Endodermal cell (in vitro differentiated cells): Measurements from ENCODE around the gene PANX2. TPM values are rescaled to one million over a fixed set of nuclear protein-coding genes. Genes with fewer than 3 reads are reported as not detected.

Source experiments
- DNase-seq: peaks from one replicate; pipeline ENCODE4 v3.0.0-alpha.2; 2017
- H3K27ac ChIP-seq: 2 replicates; pipeline ENCODE4 v1.5.1; 2013; ENCODE audit warnings: mild to moderate bottlenecking, low read depth, low read length, moderate library complexity
- H3K27me3 ChIP-seq: 2 replicates; pipeline ENCODE4 v1.6.1; 2013; ENCODE audit warnings: mild to moderate bottlenecking, low read length, moderate library complexity; ENCODE audit not compliant: insufficient read depth, control insufficient read depth, poor library complexity, severe bottlenecking
- H3K36me3 ChIP-seq: 2 replicates; pipeline ENCODE4 v1.7.0; 2013; ENCODE audit warnings: mild to moderate bottlenecking, low read length, moderate library complexity; ENCODE audit not compliant: control insufficient read depth, insufficient read depth
- H3K4me1 ChIP-seq: one replicate; pipeline ENCODE4 v1.7.0; 2013; ENCODE audit warnings: low read length; ENCODE audit not compliant: control insufficient read depth, insufficient read depth
- H3K4me3 ChIP-seq: 2 replicates; pipeline ENCODE4 v1.5.1; 2013; ENCODE audit warnings: mild to moderate bottlenecking, low read length, moderate library complexity
- H3K9ac ChIP-seq: 2 replicates; pipeline ENCODE4 v1.6.1; 2013; ENCODE audit warnings: mild to moderate bottlenecking, low read length, moderate library complexity; ENCODE audit not compliant: poor library complexity, severe bottlenecking; ENCODE audit errors: extremely low read depth
- H3K9me3 ChIP-seq: 2 replicates; pipeline ENCODE4 v1.6.1; 2013; ENCODE audit warnings: mild to moderate bottlenecking, low read length, moderate library complexity; ENCODE audit not compliant: control insufficient read depth
- H3K27ac Mint-ChIP-seq: 2 replicates; pipeline ENCODE4 v1.8.0; 2020; ENCODE audit warnings: mixed read lengths
- H3K27me3 Mint-ChIP-seq: 2 replicates; pipeline ENCODE4 v1.8.0; 2021; ENCODE audit warnings: mild to moderate bottlenecking, mixed read lengths; ENCODE audit not compliant: insufficient read depth
- H3K36me3 Mint-ChIP-seq: 2 replicates; pipeline ENCODE4 v1.8.0; 2020; ENCODE audit warnings: low read depth, mixed read lengths
- H3K4me1 Mint-ChIP-seq: 2 replicates; pipeline ENCODE4 v1.8.0; 2020; ENCODE audit warnings: mixed read lengths
- H3K4me3 Mint-ChIP-seq: 2 replicates; pipeline ENCODE4 v1.8.0; 2020; ENCODE audit warnings: mild to moderate bottlenecking, moderate library complexity, mixed read lengths
- H3K9me3 Mint-ChIP-seq: 2 replicates; pipeline ENCODE4 v1.8.0; 2020; ENCODE audit warnings: mild to moderate bottlenecking, mixed read lengths
- WGBS, 2 experiments: methylation state at CpG; one replicate each; pipeline versions ENCODE4 v1.1.5 to v1.1.7; 2013; ENCODE audit warnings: missing lambda C conversion rate in 2 of 2, mixed read lengths in 1 of 2; ENCODE audit not compliant: insufficient coverage in 1 of 2, insufficient read length in 1 of 2; 5-methylcytosine and 5-hydroxymethylcytosine counted together
- total RNA-seq, 2 donors: library from RNA; stranded (reverse); fragmentation: NEBNext Ultra II Directional in 1 of 2; extraction: Animal tissue kit (Norgen Biotek cat#: 25700) in 1 of 2; gene quantifications; 2 replicates in 1 of 2; 3 replicates in 1 of 2; pipeline ENCODE4 v1.2.1, GENCODE V29; 2021
- TF ChIP-seq, protein P1 (sequence below): fragments of 200-600 bp; sonication (generic); conservative IDR thresholded peaks from 2 replicates; pipeline ENCODE4 v1.5.0; 2021; ENCODE audit warnings: antibody characterized with exemption, mild to moderate bottlenecking

PANX2 gene
- total RNA-seq, 2 donors from 2014 or later = 8.8 to 11.2 TPM

DNA sequence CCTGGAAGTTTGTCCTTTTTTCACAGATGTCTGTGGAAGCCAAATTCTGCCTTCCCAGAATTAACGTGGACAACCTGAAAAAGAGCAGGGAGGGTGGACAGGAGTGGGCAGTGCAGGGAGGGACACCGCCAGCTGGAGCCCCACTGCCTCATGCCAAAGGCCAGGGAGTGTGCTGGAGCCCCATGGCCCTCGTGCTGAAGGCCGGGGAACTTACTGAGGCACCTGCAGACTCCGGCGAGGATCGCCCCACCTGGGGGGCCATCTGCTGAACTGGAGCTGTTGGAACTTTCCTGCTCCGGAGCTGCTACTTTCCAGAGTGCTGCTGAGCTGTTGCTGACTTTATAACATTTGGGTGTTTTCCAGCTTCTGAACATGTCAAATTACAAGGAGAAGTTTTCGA lies 45.5 kb upstream of the PANX2 start:
- H3K36me3 ChIP-seq = no peaks in the 10 kb centered on the region
- 89 to 95% methylated on average over 7 to 9 of the region's 9 CpGs for WGBS, 2 experiments
- Mint-ChIP-seq H3K4me3 (no peak overlapping the region), H3K36me3 (no peaks in the 10 kb centered on the region), H3K27ac (no peak overlapping the region), H3K9me3 (peaks cover 19% of the 10 kb centered on the region), H3K27me3 (peaks cover 10% of the 10 kb centered on the region), H3K4me1 (no peaks in the 10 kb centered on the region)
- no peaks in the 10 kb centered on the region for H3K27me3 ChIP-seq
- H3K27ac ChIP-seq = no peak overlapping the region
- no peak overlapping the region for H3K9ac ChIP-seq
- no peaks in the 10 kb centered on the region for H3K4me1 ChIP-seq
- H3K9me3 ChIP-seq = peaks cover 7% of the 10 kb centered on the region
- H3K4me3 ChIP-seq = no peak overlapping the region
- TF ChIP-seq, protein P1, sequence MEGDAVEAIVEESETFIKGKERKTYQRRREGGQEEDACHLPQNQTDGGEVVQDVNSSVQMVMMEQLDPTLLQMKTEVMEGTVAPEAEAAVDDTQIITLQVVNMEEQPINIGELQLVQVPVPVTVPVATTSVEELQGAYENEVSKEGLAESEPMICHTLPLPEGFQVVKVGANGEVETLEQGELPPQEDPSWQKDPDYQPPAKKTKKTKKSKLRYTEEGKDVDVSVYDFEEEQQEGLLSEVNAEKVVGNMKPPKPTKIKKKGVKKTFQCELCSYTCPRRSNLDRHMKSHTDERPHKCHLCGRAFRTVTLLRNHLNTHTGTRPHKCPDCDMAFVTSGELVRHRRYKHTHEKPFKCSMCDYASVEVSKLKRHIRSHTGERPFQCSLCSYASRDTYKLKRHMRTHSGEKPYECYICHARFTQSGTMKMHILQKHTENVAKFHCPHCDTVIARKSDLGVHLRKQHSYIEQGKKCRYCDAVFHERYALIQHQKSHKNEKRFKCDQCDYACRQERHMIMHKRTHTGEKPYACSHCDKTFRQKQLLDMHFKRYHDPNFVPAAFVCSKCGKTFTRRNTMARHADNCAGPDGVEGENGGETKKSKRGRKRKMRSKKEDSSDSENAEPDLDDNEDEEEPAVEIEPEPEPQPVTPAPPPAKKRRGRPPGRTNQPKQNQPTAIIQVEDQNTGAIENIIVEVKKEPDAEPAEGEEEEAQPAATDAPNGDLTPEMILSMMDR = no peak
- no peak for DNase-seq

DNA sequence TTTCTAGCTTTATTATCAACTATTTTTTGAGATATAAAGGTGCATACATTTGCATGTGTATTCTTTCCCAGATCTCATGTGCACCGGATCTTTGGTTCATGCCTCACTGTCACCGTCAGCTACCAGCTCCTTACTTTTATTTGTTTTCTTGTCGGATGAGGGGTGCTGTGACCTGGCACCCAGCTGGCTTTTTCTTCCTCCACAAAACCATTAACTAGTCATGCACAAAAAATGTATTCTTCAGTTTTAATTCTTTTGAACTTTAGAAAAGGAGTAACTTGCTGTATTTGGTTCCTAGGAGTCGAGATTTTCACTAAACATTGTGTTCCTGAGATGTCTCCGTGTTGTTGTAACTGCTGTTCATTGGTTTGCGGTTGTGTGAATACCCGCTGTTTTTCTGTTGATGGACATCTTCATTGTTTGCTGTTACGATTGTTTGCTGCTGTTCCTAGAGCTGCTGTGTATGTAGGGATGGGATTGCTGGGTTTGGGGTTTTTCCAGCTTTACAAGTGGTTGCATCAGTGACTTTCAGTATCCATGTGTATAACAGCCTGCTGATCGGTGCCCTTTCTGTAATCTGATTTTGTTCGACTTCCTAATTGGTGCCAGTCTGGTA lies 41.3 kb upstream of the PANX2 start:
- WGBS, 2 experiments = 58 to 90% methylated on average over 5 to 10 of the region's 10 CpGs
- H3K27me3 ChIP-seq = no peaks in the 10 kb centered on the region
- no peak overlapping the region for H3K27ac Mint-ChIP-seq
- H3K36me3 ChIP-seq = no peaks in the 10 kb centered on the region
- peaks cover 4% of the 10 kb centered on the region for H3K9me3 Mint-ChIP-seq
- H3K27me3 Mint-ChIP-seq = peaks cover 2% of the 10 kb centered on the region
- H3K27ac ChIP-seq = no peak overlapping the region
- H3K4me1 ChIP-seq = no peaks in the 10 kb centered on the region
- no peak for DNase-seq
- H3K4me3 Mint-ChIP-seq = no peak overlapping the region
- no peak overlapping the region for H3K9ac ChIP-seq
- H3K4me3 ChIP-seq = no peak overlapping the region
- no peaks in the 10 kb centered on the region for H3K36me3 Mint-ChIP-seq
- no peaks in the 10 kb centered on the region for H3K4me1 Mint-ChIP-seq
- TF ChIP-seq, protein P1 = no peak
- H3K9me3 ChIP-seq = no peaks in the 10 kb centered on the region

DNA sequence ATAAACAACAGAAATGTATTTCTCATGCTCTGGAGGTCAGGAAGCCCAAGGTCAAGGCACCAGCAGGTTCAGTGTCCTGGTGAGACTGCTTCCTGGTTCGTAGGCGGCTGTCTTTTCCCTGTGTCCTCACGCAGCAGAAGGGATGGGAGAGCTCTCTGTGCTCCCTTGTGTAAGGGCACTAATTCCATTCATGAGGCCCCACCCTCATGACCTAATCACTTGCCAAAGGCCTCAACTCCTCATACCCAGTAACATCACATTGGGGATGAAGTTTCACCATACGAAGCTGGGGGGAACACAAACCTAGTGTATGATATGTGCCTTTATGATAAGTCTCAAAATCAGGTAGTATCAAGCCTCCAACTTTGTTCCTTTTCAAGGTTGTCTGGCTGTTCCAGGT lies 38.6 kb upstream of the PANX2 start:
- Histone ChIP-seq H3K27me3 (no peaks in the 10 kb centered on the region), H3K9ac (no peak overlapping the region), H3K36me3 (no peaks in the 10 kb centered on the region), H3K27ac (no peak overlapping the region), H3K4me3 (no peak overlapping the region), H3K4me1 (no peaks in the 10 kb centered on the region), H3K9me3 (no peaks in the 10 kb centered on the region)
- Mint-ChIP-seq H3K4me1 (no peaks in the 10 kb centered on the region), H3K27ac (no peak overlapping the region), H3K36me3 (no peaks in the 10 kb centered on the region), H3K27me3 (peaks cover 2% of the 10 kb centered on the region), H3K9me3 (peaks cover 4% of the 10 kb centered on the region), H3K4me3 (no peak overlapping the region)
- TF ChIP-seq, protein P1 = no peak
- WGBS, 2 experiments = 87 to 93% methylated on average over 3 to 4 of the region's 4 CpGs
- DNase-seq = no peak
